ENCODE measurements around the gene MT1B.
"Not testable (repeated sequence)": the region's sequence is repeated elsewhere in the genome, so short reads cannot be mapped to it uniquely, and the experiment has no call there.

Gene MT1B

GRCh38 chr16:56639045-56639444, 12.6 kb upstream of the MT1B start:
- no peak for DNase-seq

GRCh38 chr16:56640076-56640475, 11.6 kb upstream of the MT1B start:
- no peak for DNase-seq

- no peak for DNase-seq
These were observed 10.5 kb upstream of the MT1B start for GRCh38 chr16:56641166-56641565.

GRCh38 chr16:56643080-56643778, 8.5 kb upstream of the MT1B start:
- DNase-seq: peak; percentile 54

GRCh38 chr16:56643833-56644232, 7.9 kb upstream of the MT1B start:
- DNase-seq: no peak

GRCh38 chr16:56645311-56645710, 6.4 kb upstream of the MT1B start:
- DNase-seq: no peak

- DNase-seq: no peak
These were observed 5.8 kb upstream of the MT1B start for GRCh38 chr16:56645838-56646237.

- no peak for DNase-seq
These were observed 3.9 kb upstream of the MT1B start for GRCh38 chr16:56647641-56648431.

GRCh38 chr16:56649271-56649670, 2.4 kb upstream of the MT1B start:
- no peak for DNase-seq

GRCh38 chr16:56649820-56650219, 1.9 kb upstream of the MT1B start:
- DNase-seq: no peak

- DNase-seq: no peak
These were observed 914 bp downstream of the MT1B start for GRCh38 chr16:56652600-56652999.

- DNase-seq: no peak
These were observed 1.5 kb downstream of the MT1B start for GRCh38 chr16:56653218-56653617.

- peak; percentile 65 for DNase-seq
These were observed 6.1 kb downstream of the MT1B start, which contains the start of gene MT1F for GRCh38 chr16:56657555-56658326. Gene MT1F (plus strand): TSS chr16:56657959. CDS start chr16:56658059, 100 bp downstream.

GRCh38 chr16:56658327-56658875, 6.7 kb downstream of the MT1B start:
- no peak for DNase-seq

- DNase-seq: no peak
These were observed 11.0 kb downstream of the MT1B start for GRCh38 chr16:56662357-56663354.

- no peak for DNase-seq
These were observed 12.8 kb downstream of the MT1B start for GRCh38 chr16:56664506-56664905.

GRCh38 chr16:56665286-56666261, 13.9 kb downstream of the MT1B start:
- not testable (repeated sequence) for DNase-seq

GRCh38 chr16:56667581-56668571, 16.2 kb downstream of the MT1B start, which contains the start of gene MT1G:
Gene MT1G (minus strand): TSS chr16:56668065. CDS start chr16:56667993, 72 bp downstream.
- no peak for DNase-seq

Data from effector CD8-positive, alpha-beta T cell (primary cell).